Measurements from ENCODE around the gene FAM83B. TPM values are rescaled to one million over a fixed set of nuclear protein-coding genes. Genes with fewer than 3 reads are reported as not detected.
A peak's percentile ranks its signal among the peaks of the same experiment; 100 is the strongest.
"Not testable (repeated sequence)": the region's sequence is repeated elsewhere in the genome, so short reads cannot be mapped to it uniquely, and the experiment has no call there.

Gene FAM83B
- total RNA-seq, 8 experiments from 2014 or later, result 0.05 to 0.71 (median 0.12) TPM; not detected in 4

GRCh38 chr6:54979161-54979560 is 132.6 kb downstream of the FAM83B start:
- H3K27ac ChIP-seq; H3K4me1 ChIP-seq (replicated peaks in 1 of 2); H3K4me3 ChIP-seq; ATAC-seq (replicated peaks in 6 of 8); in situ Hi-C loops (cut with MboI; ENCODE audit: low pct_unique_long_range_greater_than_20kb in 2 of 9, low sequenced_read_pairs in 9 of 9, unreplicated experiment in 9 of 9): not testable (repeated sequence)
- WGBS, 10 experiments, result 70% methylated on average over 2 of the region's 24 CpGs; no CpG with 5 or more reads in 9 of the 10 experiments

DNA sequence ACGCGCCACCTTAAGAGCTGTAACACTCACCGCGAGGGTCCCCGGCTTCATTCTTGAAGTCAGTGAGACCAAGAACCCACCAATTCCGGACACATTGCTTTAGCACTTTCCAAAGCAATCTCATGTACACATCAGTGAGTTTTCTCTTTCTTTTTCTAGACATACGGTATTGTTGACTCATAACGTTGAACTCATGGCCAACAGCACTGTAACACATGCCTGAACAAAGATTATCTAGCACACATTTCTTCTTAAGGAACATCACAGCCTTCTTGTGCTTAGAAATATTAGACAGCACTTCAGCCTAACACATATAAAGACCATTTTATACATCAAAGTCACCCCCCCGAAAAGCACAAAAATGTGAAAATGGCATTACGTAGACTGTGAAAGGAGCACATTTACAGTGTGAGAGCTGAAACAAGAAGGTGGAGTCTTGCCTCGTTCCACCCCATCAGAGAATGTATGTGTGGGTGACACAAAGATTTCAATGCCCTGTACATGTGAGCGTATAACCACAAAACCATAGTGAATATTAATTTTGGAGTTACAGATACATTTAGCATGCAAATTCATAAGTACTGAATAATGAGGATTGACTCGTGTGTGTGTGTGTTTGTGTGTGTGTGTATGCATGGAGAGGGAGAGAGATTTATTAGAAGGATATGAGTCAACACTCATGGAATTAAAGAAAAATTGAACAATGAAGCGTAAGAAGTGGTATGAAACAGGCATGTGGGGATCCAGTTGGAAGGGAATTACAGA is 134.1 kb downstream of the FAM83B start:
- Histone ChIP-seq H3K4me3 (no peak overlapping the region), H3K4me1 (replicated peaks in 1 of 2) (no peaks in the 10 kb centered on the region), H3K27ac (no peak overlapping the region)
- peak in 6 of 8 experiments; percentile 38 to 95 (median 50) for ATAC-seq (replicated peaks in 6 of 8)
- in situ Hi-C loops (cut with MboI; ENCODE audit: low pct_unique_long_range_greater_than_20kb in 2 of 9, low sequenced_read_pairs in 9 of 9, unreplicated experiment in 9 of 9), result no loop called here
- WGBS, 10 experiments, result 20 to 94% (median 78%) methylated on average over 3 to 14 of the region's 14 CpGs

DNA sequence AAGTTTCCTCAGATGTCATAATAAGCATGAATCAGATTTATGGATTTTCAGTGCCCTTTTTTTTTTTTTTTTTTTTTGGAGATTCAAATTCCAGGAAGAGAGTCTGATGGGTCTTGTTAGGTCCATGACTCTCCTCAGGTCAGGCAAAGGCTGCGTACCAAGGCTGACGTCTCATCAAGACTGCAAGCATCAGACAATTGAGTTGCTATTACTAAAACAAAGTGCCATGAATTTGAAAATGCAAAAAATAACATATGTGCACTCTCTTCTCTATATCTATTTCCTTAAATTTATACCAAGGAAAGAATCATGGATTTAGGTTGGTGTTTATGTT is 134.7 kb downstream of the FAM83B start:
- in situ Hi-C loops (cut with MboI; ENCODE audit: low pct_unique_long_range_greater_than_20kb in 2 of 9, low sequenced_read_pairs in 9 of 9, unreplicated experiment in 9 of 9), result no loop called here
- no peak overlapping the region for H3K27ac ChIP-seq
- 45 to 93% (median 88%) methylated on average over 2 of the region's 2 CpGs; no CpG with 5 or more reads in 3 of the 10 experiments for WGBS, 10 experiments
- peak in 3 of 8 experiments; percentile 29 to 93 (median 93) for ATAC-seq (replicated peaks in 6 of 8)
- H3K4me3 ChIP-seq, result no peak overlapping the region
- no peaks in the 10 kb centered on the region for H3K4me1 ChIP-seq (replicated peaks in 1 of 2)

GRCh38 chr6:54981647-54982046 is 135.1 kb downstream of the FAM83B start:
- no peak for ATAC-seq (replicated peaks in 6 of 8)
- H3K27ac ChIP-seq, result no peak overlapping the region
- no peaks in the 10 kb centered on the region for H3K4me1 ChIP-seq (replicated peaks in 1 of 2)
- H3K4me3 ChIP-seq, result no peak overlapping the region
- WGBS, 10 experiments, result 14 to 100% (median 75%) methylated on average over 1 to 3 of the region's 3 CpGs; no CpG with 5 or more reads in 3 of the 10 experiments
- in situ Hi-C loops (cut with MboI; ENCODE audit: low pct_unique_long_range_greater_than_20kb in 2 of 9, low sequenced_read_pairs in 9 of 9, unreplicated experiment in 9 of 9), result no loop called here

- in situ Hi-C loops (cut with MboI; ENCODE audit: low pct_unique_long_range_greater_than_20kb in 2 of 9, low sequenced_read_pairs in 9 of 9, unreplicated experiment in 9 of 9), result no loop called here
- Histone ChIP-seq H3K4me3 (no peak overlapping the region), H3K27ac (no peak overlapping the region), H3K4me1 (replicated peaks in 1 of 2) (no peaks in the 10 kb centered on the region)
- peak in 4 of 8 experiments; percentile 11 to 68 (median 28) for ATAC-seq (replicated peaks in 6 of 8)
Measured at GRCh38 chr6:54987633-54988290, 141.2 kb downstream of the FAM83B start.

- no peak overlapping the region for H3K4me3 ChIP-seq
- no peaks in the 10 kb centered on the region for H3K4me1 ChIP-seq (replicated peaks in 1 of 2)
- H3K27ac ChIP-seq, result no peak overlapping the region
- no peak for ATAC-seq (replicated peaks in 6 of 8)
- in situ Hi-C loops (cut with MboI; ENCODE audit: low pct_unique_long_range_greater_than_20kb in 2 of 9, low sequenced_read_pairs in 9 of 9, unreplicated experiment in 9 of 9), result no loop called here
Measured at GRCh38 chr6:54988576-54988975, 142.0 kb downstream of the FAM83B start.

DNA sequence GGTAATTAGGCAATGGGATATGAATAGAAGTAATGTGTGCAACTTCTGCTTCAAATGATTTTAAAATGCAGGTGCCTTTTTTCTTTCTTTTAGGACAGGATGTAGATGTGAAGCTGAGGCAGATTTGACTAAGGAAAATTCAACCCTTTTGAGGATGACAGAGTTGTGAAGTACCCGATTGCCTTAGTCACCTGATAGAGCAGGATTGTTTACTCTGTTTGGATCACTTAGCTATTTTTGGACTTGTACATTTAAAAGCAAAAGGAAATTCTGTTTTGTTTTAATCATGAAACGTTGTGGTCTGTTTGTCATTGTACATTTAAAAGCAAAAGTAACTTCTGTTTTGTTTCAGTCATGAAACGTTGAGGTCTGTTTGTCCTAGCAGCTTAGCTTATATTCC is 143.4 kb downstream of the FAM83B start:
- Histone ChIP-seq H3K27ac (no peak overlapping the region), H3K4me1 (replicated peaks in 1 of 2) (no peaks in the 10 kb centered on the region), H3K4me3 (no peak overlapping the region)
- no peak for ATAC-seq (replicated peaks in 6 of 8)
- WGBS, 10 experiments, result 0 to 78% (median 54%) methylated on average over 2 to 3 of the region's 3 CpGs; no CpG with 5 or more reads in 1 of the 10 experiments
- in situ Hi-C loops (cut with MboI; ENCODE audit: low pct_unique_long_range_greater_than_20kb in 2 of 9, low sequenced_read_pairs in 9 of 9, unreplicated experiment in 9 of 9), result no loop called here
